ENCODE results near the gene KLRD1.

KLRD1 gene

GRCh38 chr12:10361084-10361483 is 53.4 kb downstream of the KLRD1 start:
- DNase-seq (ENCODE audit: insufficient read length, low spot score), result no peak
- TF ChIP-seq CTCF (IDR thresholded peaks at IDR 0.05; ENCODE audit: insufficient read depth, missing control alignments), result no peak
- no peak for FAIRE-seq

- DNase-seq (ENCODE audit: insufficient read length, low spot score), result no peak
- TF ChIP-seq CTCF (IDR thresholded peaks at IDR 0.05; ENCODE audit: insufficient read depth, missing control alignments), result no peak
- FAIRE-seq, result no peak
Measured at GRCh38 chr12:10361622-10362021, 54.0 kb downstream of the KLRD1 start.

- DNase-seq (ENCODE audit: insufficient read length, low spot score) (no peak), FAIRE-seq (no peak)
- no peak for TF ChIP-seq CTCF (IDR thresholded peaks at IDR 0.05; ENCODE audit: insufficient read depth, missing control alignments)
Measured at GRCh38 chr12:10362325-10362724, 54.7 kb downstream of the KLRD1 start.

- DNase-seq (ENCODE audit: insufficient read length, low spot score), result no peak
- no peak for FAIRE-seq
Measured at GRCh38 chr12:10362828-10363657, 55.4 kb downstream of the KLRD1 start.

GRCh38 chr12:10363658-10363913 is 55.9 kb downstream of the KLRD1 start:
- DNase-seq (ENCODE audit: insufficient read length, low spot score) (no peak), FAIRE-seq (no peak)
- no peak for TF ChIP-seq CTCF (IDR thresholded peaks at IDR 0.05; ENCODE audit: insufficient read depth, missing control alignments)

More at GRCh38 chr12:10362828-10363657, 55.4 kb downstream of the KLRD1 start:
- no peak for TF ChIP-seq CTCF (IDR thresholded peaks at IDR 0.05; ENCODE audit: insufficient read depth, missing control alignments)

- TF ChIP-seq CTCF (IDR thresholded peaks at IDR 0.05; ENCODE audit: insufficient read depth, missing control alignments), result no peak
- FAIRE-seq, result no peak
- no peak for DNase-seq (ENCODE audit: insufficient read length, low spot score)
Measured at GRCh38 chr12:10363914-10364814, 56.5 kb downstream of the KLRD1 start.
